Measurements from ENCODE around the gene MFSD6.
A peak's percentile ranks its signal among the peaks of the same experiment; 100 is the strongest.
"Not testable (repeated sequence)": the region's sequence is repeated elsewhere in the genome, so short reads cannot be mapped to it uniquely, and the experiment has no call there.

Gene MFSD6

DNA sequence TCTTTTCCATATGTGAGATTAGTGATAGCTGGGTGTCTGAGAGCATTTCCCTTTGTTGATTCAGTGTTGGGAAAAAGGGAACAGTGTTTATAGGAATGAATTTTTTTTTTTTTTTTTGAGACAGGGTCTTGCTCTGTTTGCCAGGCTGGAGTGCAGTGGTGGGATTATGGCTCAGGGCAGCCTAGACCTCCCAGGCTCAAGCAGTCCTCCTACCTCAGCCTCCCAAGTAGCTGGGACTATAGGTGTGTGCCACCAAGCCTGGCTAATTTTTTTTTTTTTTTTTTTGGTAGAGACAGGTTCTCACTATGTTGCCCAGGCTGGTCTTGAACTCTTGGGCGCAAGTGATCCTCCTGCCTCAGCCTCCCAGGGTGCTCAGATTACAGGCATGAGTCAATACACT, 60.2 kb downstream of the MFSD6 start:
- DNase-seq, result not testable (repeated sequence)

DNA sequence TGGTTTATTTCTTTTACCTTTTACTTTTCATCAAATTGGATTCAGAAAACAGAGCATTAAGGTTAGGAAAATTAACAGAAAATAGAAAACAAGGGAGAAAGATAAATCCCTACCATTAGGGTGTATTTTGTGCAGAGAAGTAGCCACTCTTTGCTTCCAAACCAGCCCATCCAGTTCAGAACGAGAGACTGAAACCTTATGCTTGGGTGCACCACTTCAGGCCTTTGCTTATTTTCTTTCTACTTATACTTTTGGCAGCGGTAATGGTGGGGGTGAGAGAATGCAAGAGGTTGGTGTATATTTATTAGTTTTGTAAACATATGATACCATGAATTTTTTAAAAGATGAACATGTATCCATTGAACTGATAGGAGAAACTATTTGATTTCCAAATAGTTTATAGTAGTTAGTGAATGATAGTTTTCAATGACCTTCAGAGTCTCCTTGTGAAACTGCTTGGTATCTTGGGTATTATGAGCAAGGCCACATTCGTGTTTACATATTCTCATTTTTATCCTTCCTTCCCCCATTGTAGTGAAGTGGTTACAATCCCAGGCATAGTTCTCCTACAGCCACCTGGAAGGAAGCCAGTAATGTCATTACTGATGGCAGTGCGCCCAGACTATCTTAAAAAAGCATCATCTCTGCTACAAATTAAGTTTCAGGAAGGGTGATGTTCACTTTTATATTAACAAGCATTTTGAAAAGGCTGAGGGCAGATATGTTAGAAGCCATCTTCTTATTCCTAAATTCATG, 60.8 kb downstream of the MFSD6 start:
- peak; percentile 95 for DNase-seq

DNA sequence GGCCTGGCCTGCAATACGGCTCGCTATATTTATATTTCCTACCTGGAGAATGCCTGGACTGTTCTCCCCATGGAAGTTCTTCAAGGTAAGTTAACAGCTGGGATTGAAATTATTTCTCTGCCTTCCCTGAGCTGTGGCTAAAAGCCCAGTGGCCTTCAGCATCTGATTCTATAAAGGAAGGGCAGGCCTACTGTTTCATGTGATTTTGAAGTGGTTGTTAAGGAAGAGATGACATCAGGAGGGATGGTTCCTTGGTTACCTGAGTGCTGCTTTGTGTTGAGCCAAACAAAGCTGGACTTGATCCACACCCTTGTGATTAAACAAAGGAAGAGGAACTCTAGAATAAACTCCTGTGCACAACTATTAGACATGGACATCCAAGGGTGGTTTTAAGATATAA, 61.6 kb downstream of the MFSD6 start:
- peak; percentile 98 for DNase-seq

DNA sequence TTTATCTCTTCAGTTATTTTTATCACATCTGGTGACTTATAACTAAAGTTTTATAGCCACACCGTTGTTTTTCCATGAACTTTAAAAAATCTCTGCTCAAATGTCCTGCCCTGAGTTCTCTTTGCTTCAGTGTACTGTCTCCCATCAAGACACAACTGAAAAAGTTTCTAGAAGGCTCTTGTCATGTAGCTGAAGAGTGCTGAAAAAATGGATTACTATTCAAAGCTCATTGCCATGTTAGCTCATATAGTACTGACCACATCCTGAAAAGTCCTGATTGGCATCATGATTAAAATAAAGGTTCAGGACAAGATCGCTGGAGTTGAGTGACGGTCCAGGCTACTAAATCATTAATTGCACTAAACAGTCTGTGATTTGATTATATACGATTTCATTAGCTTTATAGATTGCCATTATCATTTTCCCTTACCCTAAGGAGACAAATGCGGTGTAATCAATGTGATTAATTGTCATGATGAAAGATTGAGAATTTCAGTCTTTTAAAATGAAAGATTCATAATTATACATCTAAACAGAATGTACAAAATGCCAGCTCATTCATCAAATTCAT, 62.2 kb downstream of the MFSD6 start:
- no peak for DNase-seq

DNA sequence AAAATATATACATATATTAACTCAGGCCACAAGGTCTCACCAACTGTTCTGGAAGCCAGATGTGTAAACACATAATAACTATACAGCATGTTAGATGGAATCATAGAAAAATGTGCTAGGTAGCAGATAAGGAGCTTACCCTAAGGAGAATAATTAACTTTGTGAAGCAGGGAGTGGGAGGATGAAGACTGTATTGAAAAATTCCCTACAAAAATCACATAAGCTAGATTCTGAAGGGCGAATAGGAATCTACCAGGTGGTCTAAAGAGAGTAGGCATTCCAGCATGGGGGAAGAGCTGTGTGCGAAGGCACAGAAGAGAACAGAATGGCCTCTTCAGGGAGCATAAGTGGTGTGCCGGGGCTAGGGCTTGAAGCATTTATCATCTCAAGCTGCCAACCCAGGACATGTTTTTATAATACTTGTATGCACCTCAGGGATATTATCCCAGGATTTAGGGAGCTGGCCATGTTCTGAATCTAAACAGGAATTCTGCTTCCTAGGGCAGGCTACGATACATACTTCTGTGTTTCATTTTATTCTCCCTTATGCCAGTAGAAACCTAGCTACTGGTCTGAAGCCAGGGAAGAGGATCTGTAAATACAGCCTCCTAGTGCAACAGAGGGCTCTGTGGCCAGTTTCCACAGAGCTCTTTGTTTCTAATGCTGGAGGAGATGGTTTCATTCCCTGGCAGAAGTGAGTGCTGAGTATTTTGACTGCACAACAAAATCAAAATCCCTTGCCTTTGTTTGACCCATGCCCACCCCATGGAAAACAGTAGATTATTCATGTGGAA, 69.7 kb downstream of the MFSD6 start:
- peak; percentile 57 for DNase-seq

DNA sequence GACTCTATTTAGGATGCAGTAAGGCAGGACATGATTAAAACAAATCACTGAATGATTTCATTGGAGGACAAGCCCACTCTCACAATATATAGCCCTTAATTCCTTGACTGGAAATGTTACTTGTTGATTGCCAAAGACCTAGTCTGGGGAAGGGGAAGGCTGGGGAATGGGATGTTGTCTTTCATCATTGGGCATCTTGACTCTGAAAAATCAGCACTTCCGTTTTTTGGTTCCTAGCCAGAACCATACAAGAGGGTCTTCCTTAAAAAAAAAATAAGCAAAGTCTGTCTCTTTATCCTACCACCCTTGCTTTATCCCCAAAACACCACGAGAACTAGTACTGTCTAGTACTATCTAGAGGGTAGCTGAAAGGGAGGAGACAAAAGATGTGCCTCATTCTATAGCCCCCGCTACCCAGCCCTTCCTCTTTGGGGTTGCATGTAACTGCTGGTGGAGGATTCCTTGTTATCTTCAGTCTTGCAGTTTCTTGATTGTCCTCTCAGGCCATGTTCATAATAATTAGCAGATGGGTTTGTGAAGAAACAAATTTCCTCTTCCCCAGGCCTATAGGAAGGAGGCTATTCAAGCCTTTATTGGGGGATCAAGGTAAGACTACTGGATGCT, 70.5 kb downstream of the MFSD6 start:
- no peak for DNase-seq

DNA sequence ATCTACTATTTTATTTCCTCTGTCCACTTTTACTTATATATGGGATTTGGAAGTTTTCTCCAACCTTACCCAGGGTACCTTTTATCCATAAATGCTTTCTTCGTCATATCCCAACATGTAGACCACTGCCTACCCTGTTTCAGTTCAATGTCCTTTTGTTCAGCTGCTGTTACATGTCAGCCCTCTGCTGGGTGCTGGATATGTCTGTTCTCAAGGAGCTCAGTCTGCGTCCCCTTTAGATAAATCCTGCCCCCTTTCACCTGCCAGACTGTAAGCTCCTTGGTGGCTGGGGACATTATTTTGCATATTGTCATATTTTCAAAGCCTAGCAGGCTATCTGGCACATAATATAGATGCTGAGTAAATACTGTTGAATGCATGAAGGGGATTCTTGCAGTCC, 73.2 kb downstream of the MFSD6 start:
- DNase-seq, result no peak

DNA sequence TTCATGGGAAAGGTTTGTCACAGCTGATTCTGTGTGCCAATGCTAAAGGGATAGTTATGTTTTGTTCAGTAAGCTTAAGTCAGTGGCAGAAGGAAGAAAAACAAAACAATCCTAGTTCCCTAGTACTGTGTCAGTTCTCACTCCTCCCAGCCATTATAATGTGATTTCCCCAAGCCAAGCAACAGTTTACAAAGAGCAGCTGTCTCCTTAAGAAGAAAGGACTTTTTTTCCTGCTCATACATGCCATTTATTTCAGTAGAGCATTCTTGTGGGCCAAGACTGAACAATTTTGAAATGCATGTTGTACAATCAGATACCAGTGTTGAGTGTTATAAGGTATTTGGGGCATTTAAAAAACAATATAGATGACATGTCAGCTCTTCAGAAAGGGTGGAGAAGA, 74.3 kb downstream of the MFSD6 start:
- no peak for DNase-seq

DNA sequence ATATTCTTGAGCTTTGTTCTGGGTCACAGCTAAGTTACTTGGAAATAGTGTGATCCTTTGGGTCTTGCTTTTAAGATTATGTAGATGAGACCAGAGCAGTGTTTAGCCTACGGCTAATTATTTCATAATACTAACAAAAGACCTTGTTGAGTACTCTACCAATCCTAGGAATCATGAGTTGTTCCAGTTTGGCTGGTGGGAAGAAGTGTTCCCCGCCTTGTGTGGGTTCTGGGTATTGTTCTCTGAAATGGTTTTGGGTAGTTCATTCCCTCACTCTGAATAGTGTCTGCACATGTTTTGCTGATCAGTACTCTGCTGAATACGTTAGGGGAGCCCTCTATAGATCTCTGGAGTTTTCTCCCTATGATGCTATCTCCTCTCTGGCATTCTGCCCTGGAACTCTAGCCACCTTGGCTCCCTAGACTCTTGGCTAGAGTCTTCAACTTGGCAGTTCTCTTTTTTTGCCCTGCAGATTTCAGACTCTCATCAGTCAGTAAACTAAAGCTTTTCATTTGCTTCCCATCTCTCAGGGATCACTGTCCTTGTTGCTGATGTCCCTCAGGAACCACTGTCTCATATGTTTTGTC, 78.0 kb downstream of the MFSD6 start:
- DNase-seq, result no peak

DNA sequence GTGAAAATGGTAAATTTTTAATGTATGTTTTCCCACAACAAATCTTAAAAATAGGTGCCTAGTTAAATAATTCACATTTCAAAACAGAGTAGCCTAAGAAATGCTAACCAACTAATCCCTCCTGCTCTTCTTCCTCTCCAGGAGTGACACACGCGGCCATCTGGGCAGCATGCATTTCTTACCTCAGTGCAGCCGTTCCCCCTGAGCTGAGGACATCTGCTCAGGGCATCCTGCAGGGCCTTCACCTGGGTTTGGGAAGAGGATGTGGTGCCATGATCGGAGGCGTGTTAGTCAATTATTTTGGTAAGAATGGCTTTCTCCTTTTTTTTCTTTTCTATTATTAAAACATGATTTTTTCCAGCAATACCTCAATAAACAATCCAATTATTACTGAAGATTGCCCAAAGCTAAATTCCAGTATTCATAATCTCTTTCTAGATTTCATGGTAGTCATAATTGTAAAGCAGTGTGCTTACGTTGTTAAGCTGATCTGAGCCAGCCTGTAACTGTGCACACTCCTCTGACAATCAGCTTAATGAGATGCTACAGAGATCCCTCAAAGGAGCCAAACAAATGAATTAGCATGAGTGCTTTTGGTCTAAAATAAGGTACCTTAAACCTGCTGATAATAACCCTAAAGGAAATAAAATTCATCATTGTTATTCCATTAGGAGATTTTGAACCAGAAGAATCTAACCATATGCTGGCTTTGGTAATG, 80.5 kb downstream of the MFSD6 start:
- no peak for DNase-seq

DNA sequence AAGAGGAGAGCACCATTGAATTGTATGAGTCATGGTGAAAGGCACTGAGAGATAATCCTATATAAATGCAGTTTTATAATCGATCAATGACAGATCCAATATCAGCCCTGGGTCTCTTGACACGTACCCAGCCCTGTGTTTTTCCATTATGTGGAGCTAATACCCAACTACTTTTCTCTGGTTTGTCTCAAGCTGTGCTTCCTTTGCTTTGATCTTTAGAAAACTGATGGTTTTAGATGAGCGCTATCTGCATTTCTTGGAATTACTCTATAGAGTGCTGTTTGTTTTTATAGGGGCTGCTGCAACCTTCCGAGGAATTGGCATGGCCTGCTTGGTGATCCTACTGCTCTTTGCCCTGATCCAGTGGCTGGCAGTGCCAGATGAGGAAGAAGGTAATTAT, 81.3 kb downstream of the MFSD6 start:
- DNase-seq, result no peak

DNA sequence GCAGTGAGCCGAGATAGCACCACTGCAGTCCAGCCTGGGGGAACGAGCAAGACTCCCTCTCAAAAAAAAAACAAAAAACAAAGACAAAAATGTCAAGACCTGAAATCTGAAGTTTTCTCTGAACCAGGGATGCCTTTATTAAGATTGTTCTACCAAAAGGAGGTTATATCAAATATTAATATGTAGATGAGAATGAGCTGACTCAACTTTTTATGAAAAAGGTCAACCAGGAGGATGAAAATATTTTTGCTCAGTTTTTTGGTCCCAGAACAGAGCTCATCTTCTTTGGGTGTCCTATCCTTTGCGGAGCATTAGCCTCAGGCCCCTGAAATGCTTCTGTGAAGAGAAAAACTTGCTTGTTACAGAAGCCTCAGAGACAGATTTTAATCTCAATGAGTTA, 82.3 kb downstream of the MFSD6 start:
- DNase-seq, result no peak

DNA sequence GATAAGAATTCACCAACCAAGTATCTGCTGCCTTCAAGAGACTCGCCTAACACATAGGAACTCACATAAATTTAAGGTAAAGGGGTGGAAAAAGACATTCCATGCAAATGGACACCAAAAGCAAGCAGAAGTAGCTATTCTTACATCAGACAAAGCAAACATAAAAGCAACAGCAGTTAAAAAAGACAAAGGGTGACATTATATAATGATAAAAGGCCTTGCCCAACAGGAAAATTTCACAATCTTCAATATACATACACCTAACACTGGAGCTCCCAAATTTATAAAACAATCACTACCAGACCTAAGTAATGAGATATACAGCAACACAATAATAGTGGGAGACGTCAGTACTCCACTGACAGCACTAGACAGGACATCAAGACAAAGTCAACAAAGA, 84.9 kb downstream of the MFSD6 start:
- no peak for DNase-seq

DNA sequence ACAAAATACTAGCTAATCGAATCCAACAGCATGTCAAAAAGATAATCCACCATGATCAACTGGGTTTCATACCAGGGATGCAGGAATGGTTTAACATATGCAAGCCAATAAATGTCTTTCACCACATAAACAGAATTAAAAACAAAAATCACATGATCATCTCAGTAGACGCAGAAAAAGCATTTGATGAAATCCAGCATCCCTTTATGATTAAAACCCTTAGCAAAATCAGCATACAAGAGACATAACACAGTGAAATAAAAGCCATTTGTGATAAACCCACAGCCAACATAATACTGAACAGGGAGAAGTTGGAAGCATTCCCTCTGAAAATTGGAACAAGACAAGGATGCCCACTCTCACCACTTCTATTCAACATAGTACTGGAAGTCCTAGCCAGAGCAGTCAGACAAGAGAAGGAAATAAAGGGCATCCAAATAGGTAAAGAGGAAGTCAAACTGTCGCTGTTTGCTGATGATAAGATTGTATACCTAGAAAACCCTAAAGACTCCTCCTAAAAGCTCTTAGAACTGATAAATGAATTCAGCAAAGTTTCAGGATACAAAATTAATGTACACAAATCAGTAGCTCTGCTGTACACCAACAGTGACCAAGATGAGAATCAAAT, 86.6 kb downstream of the MFSD6 start:
- DNase-seq, result not testable (repeated sequence)

DNA sequence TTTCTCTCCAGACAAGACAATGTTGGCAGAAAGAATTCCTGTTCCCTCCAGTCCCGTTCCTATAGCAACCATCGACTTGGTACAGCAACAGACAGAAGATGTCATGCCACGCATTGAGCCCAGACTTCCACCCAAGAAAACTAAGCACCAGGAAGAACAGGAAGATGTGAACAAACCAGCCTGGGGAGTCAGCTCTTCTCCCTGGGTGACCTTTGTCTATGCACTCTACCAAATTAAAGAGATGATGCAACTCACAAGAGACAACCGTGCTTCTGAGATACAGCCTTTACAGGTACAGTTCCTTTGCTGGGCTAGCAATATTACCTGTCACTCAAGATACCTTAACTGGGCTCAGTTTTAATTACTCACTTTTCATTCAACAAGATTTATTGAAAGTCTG, 89.3 kb downstream of the MFSD6 start:
- no peak for DNase-seq

DNA sequence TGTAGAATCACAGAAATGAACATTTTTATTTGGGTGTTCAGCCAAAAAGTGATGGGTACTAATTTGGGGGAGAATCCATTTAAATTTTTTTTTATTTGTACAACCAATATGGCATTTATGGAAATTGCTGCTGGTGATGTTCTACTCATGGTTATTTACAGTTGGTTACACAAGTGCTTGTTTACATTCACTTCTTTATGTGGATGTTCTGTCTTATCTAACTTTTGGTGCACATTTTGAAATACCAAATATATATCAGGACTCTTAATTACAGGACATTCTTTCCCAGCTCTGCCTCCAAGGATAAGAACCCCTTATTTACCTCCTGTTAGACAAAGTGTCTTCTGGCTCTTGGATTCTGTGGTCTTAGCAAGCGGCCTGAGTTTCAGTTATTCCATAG, 91.1 kb downstream of the MFSD6 start:
- no peak for DNase-seq

DNA sequence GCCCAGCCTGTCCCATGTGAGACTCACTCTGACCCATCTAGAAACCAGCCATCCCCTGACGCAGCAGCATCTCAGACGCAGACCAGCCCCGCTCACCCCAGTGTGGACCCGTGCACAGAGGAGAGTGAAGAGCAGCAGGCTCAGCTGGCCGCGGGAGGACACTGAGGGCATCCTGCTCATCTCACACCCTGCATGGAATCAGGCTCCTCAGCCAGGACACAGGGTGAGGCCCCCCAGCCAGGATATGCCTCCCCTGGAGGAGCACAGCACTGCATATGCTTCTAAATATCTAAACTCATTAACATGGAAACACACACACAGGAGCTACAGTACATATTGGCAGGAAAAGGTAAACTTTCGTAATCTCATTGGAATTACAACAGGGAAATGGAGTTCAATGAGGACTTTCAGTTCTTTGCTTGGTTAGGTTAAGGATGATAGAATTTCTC, 91.9 kb downstream of the MFSD6 start:
- DNase-seq, result no peak

DNA sequence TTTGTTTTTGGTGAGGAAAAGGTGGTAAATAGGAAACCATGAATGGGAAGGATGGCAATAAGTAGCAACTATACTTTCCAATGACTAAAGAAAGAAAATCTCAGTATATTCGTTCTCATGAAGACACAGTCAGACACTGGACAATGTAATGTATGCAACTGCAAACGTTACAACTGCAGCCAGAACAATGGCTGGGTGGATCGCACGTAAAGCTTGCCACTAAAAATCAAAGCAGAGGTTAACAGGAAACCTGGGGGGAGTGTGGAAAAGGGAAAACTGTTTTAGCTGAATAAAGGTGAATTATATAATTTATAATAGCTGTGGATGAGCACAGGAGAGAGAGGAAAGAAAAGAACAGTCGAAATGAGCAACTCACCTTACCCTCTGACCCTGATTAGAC, 93.1 kb downstream of the MFSD6 start:
- no peak for DNase-seq

DNA sequence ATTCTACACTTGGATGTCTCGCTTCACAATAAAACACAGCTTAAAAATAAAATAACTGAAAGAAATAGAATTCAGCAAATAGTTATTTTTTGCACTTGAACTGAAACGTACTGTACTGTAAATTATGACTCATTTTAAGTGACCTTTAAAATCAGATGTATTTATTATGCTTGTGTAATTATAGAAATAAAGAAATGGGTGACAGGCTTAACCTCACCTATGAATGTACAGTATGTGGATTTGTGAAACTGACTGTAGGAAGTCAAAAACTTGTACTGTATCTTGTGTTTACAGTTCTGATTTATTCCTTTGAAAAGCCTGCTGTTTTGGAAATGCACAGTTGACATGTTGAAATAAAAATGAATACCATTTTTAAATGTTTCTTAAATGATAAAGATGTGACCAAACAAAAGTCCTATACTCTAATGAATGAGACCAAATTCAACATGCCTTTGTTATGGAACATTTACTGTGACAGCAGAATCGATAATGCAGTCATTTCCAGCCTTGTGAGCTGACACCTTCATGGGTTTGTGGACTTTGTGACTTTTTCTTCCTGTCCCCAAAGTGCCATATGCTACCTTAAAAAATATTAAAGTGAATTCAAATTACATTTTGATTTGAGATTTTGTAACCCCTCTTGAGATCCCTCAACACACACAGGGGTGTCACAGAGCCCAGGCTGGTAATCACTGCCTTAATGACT, 93.7 kb downstream of the MFSD6 start:
- DNase-seq, result no peak

DNA sequence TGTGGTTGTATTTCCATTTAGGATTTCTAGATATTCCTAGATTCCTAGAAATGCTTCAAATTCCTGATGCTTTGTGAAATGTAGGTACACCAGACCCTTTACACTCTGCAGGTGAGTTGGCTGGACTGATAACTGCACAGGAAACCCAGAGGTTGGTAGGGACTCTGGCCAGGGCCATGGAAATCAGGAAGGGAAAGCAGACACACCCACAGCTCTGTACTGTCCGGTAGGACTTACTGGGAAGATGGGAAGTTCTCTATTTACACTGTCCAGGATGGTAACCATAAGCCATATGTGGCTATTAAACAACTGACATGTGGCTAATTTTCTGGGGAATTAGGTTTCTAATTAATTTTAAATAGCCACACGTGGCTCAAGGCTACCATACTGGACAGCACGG, 94.9 kb downstream of the MFSD6 start:
- DNase-seq, result no peak

DNA sequence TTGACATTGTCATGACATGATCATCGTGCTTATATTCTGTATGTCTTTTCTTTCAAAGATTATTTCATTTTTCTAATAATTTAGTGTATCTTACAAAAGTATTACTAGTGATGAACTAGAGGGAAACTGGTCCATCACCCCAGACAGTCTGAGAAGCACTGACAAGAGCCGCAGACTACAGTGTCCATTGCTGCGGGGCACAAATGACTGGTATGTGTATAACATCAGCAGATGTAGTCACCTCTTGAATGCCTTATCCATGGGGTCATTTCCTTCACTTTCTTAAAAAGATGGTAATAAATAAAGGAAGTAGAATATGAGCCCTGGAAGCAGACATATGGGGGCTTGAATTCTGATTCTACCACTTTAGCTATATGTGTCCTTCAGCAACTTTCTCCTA, 96.8 kb downstream of the MFSD6 start:
- DNase-seq, result no peak
